ENCODE data around the gene MAT2B. TPM values are rescaled to one million over a fixed set of nuclear protein-coding genes. Genes with fewer than 3 reads are reported as not detected.
A peak's percentile ranks its signal among the peaks of the same experiment; 100 is the strongest.

Gene MAT2B
- total and polyA plus RNA-seq, 2 of the 8 experiments (the other 6 are each of a cell fraction or from before 2014, with no cell fraction given): 33.9 to 65.2 TPM

GRCh38 chr5:163504079-163504931, 1.1 kb upstream of the MAT2B start (continued):
- TF ChIP-seq ATF2 (IDR thresholded peaks at IDR 0.05; ENCODE audit: low read length) (no peak), GABPA (IDR thresholded peaks at IDR 0.05; ENCODE audit: borderline replicate concordance, insufficient read depth, low read length) (no peak), CHD1 (IDR thresholded peaks at IDR 0.05; ENCODE audit: low read depth, low read length) (no peak), CREB1 (IDR thresholded peaks at IDR 0.05) (no peak), POLR2A (IDR thresholded peaks at IDR 0.05; ENCODE audit: control extremely low read depth in 1 of 2, low read depth in 2 of 2, low read length in 2 of 2) (peak; percentile 44 to 82), JUND (IDR thresholded peaks at IDR 0.05; ENCODE audit: low read length) (no peak), ATF3 (IDR thresholded peaks at IDR 0.05; ENCODE audit: insufficient read depth, low read depth, low read length) (no peak), RXRA (IDR thresholded peaks at IDR 0.05; ENCODE audit: insufficient read depth, low read depth, low read length) (no peak), TCF12 (IDR thresholded peaks at IDR 0.05; ENCODE audit: low read depth, low read length) (no peak), BACH1 (IDR thresholded peaks at IDR 0.05; ENCODE audit: low read length) (no peak), PHF8 (conservative IDR thresholded peaks at IDR 0.05; ENCODE audit: low read depth, low read length) (no peak), TAF7 (optimal IDR thresholded peaks at IDR 0.05; ENCODE audit: borderline replicate concordance, low read depth, low read length) (peak; percentile 9), KDM1A (IDR thresholded peaks at IDR 0.05; ENCODE audit: borderline replicate concordance, low read length) (no peak), YY1 (IDR thresholded peaks at IDR 0.05; ENCODE audit: low read depth, low read length) (no peak), TAF1 (IDR thresholded peaks at IDR 0.05; ENCODE audit: low read depth, low read length) (peak; percentile 50; the same call in 1 of the 2 replicates), POU5F1 (IDR thresholded peaks at IDR 0.05; ENCODE audit: low read depth, low read length) (no peak), TEAD4 (IDR thresholded peaks at IDR 0.05; ENCODE audit: low read depth, low read length) (no peak), CHD2 (IDR thresholded peaks at IDR 0.05; ENCODE audit: low read length) (no peak), SP1 (IDR thresholded peaks at IDR 0.05; ENCODE audit: low read depth, low read length) (no peak)
- TF ChIP-seq, protein P1, sequence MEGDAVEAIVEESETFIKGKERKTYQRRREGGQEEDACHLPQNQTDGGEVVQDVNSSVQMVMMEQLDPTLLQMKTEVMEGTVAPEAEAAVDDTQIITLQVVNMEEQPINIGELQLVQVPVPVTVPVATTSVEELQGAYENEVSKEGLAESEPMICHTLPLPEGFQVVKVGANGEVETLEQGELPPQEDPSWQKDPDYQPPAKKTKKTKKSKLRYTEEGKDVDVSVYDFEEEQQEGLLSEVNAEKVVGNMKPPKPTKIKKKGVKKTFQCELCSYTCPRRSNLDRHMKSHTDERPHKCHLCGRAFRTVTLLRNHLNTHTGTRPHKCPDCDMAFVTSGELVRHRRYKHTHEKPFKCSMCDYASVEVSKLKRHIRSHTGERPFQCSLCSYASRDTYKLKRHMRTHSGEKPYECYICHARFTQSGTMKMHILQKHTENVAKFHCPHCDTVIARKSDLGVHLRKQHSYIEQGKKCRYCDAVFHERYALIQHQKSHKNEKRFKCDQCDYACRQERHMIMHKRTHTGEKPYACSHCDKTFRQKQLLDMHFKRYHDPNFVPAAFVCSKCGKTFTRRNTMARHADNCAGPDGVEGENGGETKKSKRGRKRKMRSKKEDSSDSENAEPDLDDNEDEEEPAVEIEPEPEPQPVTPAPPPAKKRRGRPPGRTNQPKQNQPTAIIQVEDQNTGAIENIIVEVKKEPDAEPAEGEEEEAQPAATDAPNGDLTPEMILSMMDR (IDR thresholded peaks at IDR 0.05; ENCODE audit: control extremely low read depth in 1 of 3, insufficient read depth in 1 of 3, low read depth in 1 of 3, low read length in 3 of 3): no peak
